ENCODE data around the gene PLCG2. TPM values are rescaled to one million over a fixed set of nuclear protein-coding genes. Genes with fewer than 3 reads are reported as not detected.

Gene PLCG2
- total and polyA plus RNA-seq, 12 donors = 2.4 to 18.2 (median 6.2) TPM

DNA sequence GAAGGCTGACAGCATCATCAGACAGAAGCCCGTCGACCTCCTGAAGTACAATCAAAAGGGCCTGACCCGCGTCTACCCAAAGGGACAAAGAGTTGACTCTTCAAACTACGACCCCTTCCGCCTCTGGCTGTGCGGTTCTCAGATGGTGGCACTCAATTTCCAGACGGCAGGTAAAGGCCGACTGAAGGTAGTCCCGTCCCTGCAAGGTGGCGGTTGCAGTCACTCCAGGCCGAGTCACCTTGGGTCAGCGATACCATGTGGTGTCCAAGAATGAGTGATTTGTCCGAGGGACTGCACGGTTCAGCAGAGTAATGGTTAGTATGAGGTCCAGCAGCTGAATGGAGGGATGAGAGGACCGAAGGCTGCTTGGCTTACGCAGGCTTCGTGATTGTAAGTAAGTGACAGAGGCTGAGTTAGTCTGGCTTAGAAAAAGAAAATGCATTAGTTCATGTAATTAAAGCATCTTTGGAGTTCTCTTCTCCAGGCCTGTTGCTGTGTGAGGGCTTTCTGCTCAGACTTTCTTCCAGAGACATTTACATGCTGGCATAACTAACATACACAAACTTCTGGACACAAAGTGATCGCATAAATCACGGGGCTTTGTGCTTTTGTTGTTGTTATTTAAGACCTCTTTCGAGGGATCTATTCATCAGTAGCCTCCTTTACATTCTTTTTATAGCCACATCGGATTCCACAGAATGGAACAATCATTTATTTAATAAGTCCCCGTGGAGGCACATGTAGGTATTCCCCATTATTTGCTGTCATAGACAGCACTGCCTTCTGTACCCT is 157.3 kb downstream of the PLCG2 start:
- no peak overlapping the region for H3K27ac ChIP-seq
- H3K9me3 ChIP-seq = no peaks in the 10 kb centered on the region
- intact Hi-C loops (cut with DNase I) = loop anchor here in 2 of 10 donors (5.0 to 10.0 kb wide), 2 partner anchors 296 to 298 kb away; no protein-coding TSS in a partner anchor
- ATAC-seq (no peak), DNase-seq (no peak)
- TF ChIP-seq, protein P1, sequence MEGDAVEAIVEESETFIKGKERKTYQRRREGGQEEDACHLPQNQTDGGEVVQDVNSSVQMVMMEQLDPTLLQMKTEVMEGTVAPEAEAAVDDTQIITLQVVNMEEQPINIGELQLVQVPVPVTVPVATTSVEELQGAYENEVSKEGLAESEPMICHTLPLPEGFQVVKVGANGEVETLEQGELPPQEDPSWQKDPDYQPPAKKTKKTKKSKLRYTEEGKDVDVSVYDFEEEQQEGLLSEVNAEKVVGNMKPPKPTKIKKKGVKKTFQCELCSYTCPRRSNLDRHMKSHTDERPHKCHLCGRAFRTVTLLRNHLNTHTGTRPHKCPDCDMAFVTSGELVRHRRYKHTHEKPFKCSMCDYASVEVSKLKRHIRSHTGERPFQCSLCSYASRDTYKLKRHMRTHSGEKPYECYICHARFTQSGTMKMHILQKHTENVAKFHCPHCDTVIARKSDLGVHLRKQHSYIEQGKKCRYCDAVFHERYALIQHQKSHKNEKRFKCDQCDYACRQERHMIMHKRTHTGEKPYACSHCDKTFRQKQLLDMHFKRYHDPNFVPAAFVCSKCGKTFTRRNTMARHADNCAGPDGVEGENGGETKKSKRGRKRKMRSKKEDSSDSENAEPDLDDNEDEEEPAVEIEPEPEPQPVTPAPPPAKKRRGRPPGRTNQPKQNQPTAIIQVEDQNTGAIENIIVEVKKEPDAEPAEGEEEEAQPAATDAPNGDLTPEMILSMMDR (IDR thresholded peaks at IDR 0.05) = no peak
- peaks cover 0 to 93% (median 0%) of the 10 kb centered on the region in 9 donors for H3K36me3 ChIP-seq
- H3K4me1 ChIP-seq = peaks cover 0 to 7% (median 0%) of the 10 kb centered on the region in 9 donors
- 84 to 88% methylated on average over 23 of the region's 23 CpGs for WGBS, 2 donors
- peaks cover 0 to 3% (median 0%) of the 10 kb centered on the region in 7 donors for H3K27me3 ChIP-seq
- H3K4me3 ChIP-seq = no peak overlapping the region

- DNase-seq (no peak), ATAC-seq (peak in 1 of 8 donors; percentile 52)
- H3K4me3 ChIP-seq = no peak overlapping the region
- no peak overlapping the region for H3K27ac ChIP-seq
- TF ChIP-seq, protein P1 (IDR thresholded peaks at IDR 0.05) = no peak
- H3K27me3 ChIP-seq = peaks cover 0 to 5% (median 0%) of the 10 kb centered on the region in 7 donors
- H3K9me3 ChIP-seq = no peaks in the 10 kb centered on the region
- H3K4me1 ChIP-seq = peaks cover 0 to 7% (median 0%) of the 10 kb centered on the region in 9 donors
- intact Hi-C loops (cut with DNase I) = loop anchor here in 2 of 10 donors (5.0 to 10.0 kb wide), 2 partner anchors 295 to 297 kb away; no protein-coding TSS in a partner anchor
- 52 to 55% methylated on average over 13 of the region's 13 CpGs for WGBS, 2 donors
- H3K36me3 ChIP-seq = peaks cover 0 to 93% (median 0%) of the 10 kb centered on the region in 9 donors
Observed at GRCh38 chr16:81937305-81938038, 158.4 kb downstream of the PLCG2 start.

GRCh38 chr16:81938326-81939163 is 159.5 kb downstream of the PLCG2 start:
- Histone ChIP-seq H3K9me3 (no peaks in the 10 kb centered on the region), H3K27ac (peak overlapping the region in 1 of 10 donors; percentile 44), H3K4me3 (no peak overlapping the region), H3K4me1 (peaks cover 0 to 7% (median 0%) of the 10 kb centered on the region in 9 donors), H3K27me3 (peaks cover 0 to 5% (median 0%) of the 10 kb centered on the region in 7 donors), H3K36me3 (peaks cover 0 to 94% (median 0%) of the 10 kb centered on the region in 9 donors)
- ATAC-seq = no peak
- TF ChIP-seq, protein P1 (IDR thresholded peaks at IDR 0.05) = no peak
- intact Hi-C loops (cut with DNase I) = loop anchor here in 2 of 10 donors (5.0 to 10.0 kb wide), 2 partner anchors 294 to 296 kb away; no protein-coding TSS in a partner anchor
- WGBS, 2 donors = 84 to 87% methylated on average over 17 of the region's 17 CpGs
- no peak for DNase-seq

Measured in heart right ventricle (tissue), 16 donors.